Ureter (tissue), 1 donor: ENCODE measurements around the gene KCNK5. TPM values are rescaled to one million over a fixed set of nuclear protein-coding genes. Genes with fewer than 3 reads are reported as not detected.

Source experiments
- DNase-seq: peaks from one replicate; pipeline ENCODE4 v3.0.0-alpha.2; 2020; ENCODE audit warnings: low spot score
- total RNA-seq: library from RNA; stranded (reverse); gene quantifications from one replicate; pipeline ENCODE4 v1.2.4, GENCODE V29; 2023
- donor health status: DM: yes; HTN: yes; CAD: no.

Gene KCNK5
- total RNA-seq, 1 donor from 2014 or later = 9.8 TPM

DNA sequence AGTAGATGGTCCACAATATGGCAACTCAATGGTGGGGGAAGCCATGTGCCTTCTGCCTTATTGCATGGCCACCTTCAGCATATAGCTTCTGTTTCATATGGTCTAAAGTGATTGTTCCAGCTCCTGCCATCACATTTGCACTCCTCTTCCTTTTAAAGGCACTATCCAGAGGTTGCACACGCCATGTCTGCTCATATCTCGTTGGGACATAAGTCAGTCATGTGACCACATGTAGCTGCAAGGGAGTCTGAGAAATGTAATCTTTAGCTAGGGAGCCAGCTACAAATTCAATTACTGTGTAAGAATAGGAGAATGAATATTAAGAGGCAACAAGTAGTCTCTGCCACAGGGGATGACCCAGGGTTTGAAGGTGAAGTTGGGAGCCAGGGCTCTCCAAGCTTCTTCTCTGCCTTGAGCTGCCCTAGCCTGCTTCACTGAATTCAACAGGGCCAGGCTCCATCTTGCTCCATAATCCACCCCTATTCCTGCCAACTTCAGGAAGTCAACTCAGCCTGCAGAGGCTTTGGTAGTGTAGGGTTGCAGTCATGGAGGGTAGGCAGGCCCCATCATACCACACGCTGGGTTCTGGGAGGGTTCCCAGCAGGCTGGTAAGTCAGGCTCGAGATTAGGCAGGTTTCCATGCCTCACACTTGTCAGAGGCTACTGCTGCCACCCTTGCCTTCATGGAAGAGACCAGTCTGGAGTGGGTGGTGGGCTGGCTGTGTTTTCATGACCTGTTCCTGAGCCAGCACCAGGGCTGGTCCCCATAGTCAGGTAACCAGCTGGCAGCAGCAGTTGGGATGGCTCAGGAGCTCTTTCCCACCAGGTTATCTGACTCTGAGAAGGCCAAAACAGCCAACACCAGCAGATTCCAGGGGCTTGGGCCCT is 57.5 kb downstream of the KCNK5 start:
- DNase-seq = no peak

DNA sequence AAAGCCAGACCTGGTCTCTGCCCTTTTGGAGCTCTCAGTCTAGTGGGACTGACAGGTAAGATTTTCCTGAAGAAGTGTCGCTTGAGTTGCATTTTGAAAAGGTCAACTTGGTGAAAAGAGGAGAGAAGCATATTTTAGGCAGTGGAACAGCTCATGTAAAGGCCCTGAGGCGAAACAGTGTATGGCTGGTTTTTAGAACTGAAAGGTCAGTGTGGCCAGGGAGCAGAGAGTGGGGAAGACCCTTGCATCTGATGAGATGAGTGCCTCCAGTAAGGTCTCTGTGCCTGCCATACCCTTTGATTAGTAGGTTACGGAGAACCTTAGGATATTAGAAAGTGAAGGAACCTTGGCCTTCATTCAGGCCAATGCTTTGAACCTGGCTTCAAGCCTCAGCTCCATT is 58.4 kb downstream of the KCNK5 start:
- no peak for DNase-seq

DNA sequence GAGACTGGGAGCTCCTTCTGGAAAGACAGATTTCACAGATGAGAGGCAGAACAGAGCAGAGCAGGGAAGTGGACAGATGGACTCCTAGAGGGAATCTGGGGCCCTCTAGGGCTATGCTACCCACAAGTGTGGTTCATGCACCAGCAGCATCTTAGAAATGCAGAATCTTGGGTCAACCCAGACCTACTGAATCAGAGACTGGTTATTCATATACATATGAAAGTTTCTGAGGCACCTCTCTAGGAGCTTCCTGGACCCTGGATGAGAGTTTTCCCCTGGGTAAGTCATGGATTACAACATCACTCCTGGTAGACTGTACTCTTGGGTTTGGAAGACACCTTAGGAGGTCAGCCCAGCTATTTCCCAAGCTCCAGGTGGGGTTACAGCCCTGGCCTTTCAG is 58.9 kb downstream of the KCNK5 start:
- DNase-seq = no peak

DNA sequence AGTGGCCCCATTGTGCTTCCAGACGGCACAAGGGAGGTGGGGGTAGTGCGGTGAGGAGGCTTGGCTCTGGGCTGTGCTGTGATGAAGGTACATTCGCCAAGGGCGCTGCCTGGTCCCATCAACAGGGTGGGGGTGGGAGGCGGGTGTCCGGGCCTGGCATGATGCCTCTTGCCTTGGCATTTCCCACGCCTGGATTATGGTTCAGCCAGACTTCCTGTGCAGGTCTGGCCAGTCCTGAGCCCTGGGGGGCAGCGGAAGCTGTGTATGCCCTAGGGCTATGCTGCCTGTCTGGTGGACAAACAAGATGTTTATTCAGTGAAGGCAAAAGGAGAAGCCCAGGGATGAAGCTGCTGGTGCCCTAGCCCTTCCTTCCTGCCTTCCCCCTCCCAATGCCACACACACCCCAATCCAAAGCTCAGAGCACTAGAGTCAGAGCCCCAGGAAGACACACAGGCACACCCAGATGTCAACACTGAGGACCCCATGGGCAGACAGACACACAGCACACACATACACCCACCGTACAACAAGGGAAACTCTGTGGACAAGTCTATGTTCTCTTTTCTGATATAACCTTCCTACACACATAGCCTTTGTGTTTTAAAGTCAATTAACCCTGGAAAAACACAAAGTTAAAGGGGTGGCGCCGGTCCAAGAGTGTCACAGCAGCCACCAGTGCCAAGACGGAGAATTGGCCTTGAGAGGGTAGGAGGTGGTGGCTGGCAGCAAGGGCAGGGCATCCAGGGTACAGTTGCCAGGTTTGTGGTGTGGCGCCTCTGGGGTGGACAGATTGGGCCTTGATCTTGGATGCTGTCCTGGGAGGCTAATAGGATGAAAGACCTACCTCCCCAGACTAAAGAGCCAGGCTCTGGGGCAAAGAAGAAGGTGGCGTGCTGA is 59.6 kb downstream of the KCNK5 start:
- DNase-seq = no peak

DNA sequence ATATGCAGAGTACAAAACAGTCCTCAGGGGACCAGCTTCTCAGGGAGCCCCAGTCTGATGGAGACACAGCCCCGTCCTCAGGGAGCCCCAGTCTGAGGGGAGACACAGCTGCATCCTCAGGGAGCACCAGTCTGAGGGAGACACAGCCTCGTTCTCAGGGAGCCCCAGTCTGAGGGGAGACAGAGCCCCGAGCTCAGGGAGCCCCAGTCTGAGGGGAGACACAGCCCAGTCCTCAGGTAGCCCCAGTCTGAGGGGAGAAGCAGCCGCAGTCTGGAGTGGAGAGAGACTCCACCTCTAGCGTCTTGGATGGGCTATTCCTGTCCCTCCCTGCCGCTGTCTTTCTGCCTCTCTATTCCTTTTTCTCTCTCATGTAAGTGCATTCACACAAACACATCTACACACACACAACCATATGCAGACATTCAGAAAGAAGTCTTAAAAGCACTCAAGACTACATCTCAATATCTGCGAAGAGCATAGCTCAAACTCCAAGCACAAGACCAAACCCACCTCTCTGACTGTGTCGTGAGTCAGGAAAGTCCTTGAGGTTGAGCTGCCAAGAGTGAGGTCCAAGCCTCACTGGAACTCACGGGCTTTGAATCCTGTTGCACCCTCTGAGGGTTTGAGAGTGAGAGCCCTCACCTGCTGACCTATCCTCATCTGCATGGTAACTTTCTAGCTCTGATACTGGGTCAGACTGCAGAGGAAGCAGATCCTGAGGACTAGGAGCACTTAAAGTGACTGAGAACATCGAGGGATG is 61.2 kb downstream of the KCNK5 start:
- no peak for DNase-seq

DNA sequence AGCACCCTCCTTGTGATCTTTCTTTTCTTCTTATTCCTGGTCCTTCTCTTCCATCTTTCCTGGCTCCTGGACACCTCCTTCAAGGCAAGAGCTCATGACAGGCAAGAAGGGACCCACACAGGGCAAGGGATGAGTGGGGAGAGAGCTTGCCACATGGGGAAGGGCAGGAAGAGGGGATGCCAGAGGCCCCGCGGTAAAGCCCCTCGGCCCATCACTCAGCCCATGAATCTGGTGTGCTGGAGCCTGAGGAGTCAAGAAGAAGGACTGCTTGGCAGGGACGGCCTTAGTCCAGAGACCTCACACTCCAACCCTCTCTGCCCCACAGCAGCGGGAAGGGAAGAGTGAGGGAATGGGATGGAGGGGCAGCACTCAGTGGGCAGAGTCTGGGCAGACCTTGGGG is 62.0 kb downstream of the KCNK5 start:
- no peak for DNase-seq

DNA sequence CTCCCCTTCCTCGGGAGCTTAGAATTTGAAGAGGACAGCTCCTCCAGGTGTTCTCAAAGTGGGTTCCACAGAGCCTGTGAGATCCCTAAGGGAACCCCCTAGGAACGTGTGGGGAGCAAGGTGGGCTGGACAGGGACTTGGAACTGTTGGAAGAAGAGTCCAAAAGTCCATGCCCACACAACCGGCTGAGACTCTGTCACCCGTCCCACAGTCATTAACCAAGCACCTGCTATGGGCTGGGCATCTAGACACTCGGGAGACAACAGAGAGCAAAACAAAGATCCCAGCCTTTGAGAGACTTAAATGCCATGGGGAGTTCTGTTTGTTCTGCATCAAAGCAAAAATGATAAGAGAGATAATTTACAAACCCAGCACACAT is 62.4 kb downstream of the KCNK5 start:
- no peak for DNase-seq

DNA sequence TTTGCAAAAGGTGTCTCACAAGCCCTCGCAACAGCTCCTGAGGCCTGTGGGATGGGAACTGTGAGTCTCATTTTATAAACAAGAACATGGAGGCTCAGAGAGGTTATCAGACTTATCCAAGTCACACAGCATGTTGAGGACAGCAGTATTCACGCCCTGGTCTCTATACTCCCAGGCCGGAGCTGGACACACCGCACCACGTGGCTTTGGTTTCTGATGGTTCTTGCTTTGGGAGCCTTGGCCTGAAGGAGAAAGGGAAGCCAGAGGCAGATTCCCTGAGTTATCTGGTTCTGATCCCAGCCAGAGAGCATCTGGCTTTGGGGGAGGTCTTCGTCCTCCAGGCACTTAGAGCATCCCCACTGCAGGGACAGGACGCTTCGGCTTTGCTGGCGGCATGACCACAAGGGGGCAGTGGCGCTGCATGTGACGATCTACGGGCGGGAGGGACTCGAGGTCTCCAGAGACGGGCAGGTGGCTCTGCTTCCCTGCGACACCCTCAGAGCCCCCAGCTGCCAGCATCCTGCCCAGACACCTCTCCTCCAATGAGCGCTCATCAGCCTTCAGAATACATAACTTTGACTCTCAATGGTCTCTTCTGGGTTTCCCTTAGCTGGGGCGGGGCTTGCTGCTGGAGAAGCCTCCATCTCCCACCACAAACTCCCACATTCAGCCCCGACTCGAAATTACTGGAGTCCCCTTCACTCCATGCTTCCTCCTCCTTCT is 62.9 kb downstream of the KCNK5 start:
- peak; percentile 83 for DNase-seq

DNA sequence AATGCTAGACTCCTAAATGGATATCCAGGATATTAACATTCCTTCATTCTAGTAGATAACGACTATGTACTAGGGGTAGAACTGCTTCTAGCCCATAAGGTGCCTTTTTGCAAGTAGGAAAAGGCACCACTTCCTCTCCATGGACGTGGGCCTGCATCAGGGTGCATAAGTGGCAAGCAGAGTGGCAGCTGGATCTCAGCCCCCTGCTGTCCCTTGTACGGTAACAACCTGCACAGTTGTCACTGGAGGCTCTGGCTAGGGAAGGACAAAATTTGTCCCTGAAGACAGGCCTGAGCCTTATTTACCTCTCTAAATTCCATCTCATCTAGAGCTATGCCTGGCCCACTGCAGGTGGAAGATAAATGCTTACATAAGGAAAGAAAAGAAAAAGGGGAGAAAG is 71.8 kb downstream of the KCNK5 start:
- no peak for DNase-seq

DNA sequence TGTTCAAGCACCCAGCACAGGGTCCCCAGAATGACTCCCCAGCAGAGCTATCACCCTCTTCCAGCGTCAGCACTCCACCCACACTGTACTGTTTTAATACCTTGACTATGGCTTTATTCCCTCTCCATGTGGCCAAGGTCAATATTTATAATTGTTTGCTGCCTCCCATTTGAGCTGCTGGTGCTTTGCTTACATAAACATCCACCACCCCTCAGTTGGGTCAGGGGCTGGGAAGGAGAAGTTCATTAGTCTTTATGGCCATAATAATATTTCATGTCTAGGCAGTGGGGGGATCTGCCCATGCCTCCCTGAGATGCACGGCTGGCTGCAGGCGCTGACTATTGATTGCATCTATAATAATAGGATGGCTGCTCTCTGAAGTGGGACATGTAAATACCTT is 72.5 kb downstream of the KCNK5 start:
- DNase-seq = no peak

DNA sequence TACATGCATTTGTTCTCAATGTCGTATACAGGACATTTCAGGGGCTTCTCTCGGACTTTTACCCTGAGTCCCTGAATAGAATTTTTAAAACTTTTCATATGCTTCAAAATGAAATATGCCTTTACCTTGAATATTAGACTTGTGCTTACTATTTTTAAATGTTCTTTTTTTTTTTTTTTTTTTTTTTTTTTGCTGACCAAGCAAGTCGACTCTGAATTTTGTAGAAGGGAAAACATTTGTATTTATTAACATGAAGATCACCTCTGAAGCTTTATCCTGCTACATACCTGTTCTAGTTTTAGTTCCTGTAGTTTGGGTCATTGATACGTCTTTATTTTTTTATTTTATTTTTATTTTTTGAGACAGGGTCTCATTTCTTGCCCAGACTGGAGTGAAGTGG is 74.6 kb downstream of the KCNK5 start:
- DNase-seq = no peak

DNA sequence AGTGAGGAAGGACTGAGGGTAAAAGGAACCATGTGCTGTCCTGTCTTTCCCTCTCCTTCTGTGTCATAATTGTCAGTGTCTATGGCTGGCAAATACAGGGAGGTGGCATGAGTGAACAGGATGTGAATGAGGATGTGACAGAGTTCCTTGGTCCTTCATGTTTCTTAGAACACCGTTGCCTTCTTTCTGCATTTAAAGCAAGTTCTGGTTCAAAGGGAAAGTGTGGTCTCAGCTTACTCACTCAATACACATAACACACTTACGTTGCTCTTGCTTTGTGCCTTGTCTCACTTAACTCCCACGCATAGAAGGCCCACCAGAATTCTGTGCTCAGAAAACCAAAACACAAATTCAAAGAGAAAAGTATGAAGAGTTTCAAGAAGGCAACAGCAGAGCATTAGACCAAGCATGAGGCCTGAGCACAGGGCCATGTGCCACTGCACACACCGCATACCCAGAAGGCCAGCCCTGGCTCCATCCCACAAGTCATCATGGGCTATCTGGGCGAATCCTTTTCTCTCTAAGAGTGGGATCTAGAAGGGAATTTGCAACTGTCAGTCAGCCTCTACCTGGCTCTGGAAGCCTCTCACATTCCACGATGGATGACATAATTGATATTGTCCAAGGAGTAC is 75.4 kb downstream of the KCNK5 start:
- no peak for DNase-seq

DNA sequence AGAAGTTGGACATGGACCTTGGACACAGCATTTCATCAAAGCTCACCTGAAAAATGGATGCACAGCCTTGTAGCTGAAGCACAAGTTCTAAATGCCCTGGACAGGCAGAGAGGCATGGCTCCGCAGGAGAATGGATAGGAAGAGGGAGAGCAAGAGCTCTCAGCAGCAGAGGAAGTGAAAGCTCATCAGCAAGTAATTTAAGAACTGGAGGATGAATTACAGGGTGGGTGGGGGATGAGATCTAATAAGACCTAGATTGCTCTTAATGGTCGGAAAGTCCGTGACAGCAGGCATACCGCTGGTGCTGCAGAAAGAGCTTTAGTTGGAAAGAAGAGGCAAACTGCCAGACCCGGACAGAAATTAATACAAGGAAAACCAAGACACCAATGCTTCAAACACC is 77.0 kb downstream of the KCNK5 start:
- no peak for DNase-seq

DNA sequence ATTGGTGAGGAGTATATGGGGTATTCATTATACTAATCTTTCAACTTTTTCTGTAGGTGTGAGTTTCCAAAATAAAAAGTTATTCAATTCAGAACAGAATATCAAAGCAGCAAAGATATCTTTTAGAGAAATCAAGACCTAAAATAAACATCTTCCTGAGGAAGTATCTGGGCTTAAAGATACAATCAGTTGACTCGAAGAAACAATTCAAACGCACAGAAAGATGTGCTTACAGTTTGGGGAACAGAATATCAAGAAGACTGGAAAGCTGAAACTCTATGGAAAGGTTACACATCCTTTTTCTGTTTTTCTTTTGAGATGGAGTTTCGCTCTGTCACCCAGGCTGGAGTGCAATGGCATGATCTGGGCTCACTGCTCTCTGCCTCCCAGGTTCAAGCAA is 78.1 kb downstream of the KCNK5 start:
- DNase-seq = no peak

DNA sequence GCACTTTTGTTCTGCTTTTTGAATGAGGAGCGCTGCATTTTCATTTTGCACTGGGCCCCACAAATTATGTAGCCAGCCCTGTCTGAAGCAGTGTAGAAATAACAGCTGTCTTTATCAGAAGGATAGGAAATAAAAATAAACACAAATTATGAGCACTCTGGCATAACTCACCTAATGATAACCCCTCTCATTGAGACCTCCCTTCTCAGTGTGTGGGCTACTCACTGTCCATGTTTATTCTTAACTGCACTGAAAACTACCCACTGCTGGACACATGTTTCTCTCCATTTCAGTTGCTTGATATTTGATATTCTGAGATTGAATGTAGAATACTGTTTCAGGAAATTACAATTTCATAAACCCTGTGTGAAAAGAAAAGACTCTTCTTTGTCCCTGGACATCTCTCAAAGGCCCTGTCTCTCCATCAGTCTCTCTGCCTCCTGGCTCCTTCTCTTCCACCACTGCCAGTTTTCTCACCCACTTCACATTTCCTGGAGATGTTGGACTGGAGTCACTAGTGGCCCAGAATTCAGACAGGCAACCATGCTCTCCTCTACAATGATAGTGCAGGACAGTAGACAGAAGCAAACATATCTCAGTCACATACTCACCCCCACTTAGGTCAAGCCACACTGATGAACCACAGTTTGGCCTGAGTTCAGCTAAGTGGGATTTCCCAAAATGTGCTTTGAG is 84.6 kb downstream of the KCNK5 start:
- DNase-seq = no peak

DNA sequence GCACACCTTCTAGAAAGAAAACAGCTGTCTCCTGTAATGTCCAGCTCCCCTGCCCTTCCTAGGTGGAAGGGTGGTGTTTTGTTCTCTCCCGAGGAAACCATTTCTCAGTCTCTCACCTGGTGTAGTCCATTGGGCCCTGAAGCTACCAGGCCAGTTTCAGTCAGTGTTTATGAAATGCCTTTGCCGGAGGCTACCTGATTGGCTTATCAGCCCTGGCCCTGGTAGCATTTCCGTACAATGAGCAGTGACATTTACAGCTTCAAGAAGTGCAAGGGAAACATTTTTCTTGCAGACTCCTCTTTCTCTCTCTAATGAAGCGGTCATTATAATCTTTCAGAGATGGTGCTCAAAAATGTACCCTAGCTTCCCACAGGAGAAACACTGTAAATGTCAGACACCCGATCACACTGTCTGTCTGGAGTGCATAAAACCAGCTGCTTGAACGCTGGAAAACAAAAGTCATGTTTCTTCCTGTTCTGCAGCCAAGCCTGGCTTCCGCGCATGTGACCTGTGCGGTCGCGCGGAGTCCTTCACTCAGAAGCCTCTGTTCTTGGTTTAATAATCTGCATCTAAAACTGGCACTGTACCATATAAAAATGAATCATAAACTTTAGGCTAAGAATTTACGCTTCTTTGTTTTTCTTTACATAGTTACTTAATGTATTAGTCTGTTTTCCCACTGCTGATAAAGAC is 85.9 kb downstream of the KCNK5 start:
- DNase-seq = no peak

DNA sequence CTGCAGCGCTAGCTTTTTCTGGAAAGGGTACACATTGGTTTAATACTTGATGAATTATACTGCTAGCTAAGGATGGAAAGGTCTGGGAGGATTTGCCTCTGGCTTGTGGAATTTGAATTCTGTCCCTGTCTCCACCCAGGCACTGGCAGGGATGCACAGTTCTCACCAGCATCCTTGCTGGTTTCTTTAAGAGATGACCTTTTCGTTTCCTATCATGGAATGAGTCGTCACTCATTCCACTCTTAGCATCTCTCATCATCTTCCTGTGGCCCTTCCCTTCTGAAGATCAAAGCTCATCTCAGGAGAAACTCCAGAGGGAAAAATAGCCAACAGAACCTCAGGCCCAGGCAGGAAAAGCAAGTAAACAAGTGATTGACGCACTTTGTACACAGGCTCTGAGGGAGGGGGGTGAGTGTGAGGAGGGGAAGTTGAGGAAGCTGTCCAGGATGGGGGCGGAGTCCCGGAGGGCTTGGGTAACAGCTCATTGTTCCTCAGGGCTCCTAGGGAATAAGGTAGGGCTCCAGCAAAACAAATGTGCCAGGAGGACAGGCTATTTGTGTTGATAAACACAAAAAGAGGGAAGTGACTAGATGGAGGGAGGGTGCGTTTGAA is 88.6 kb downstream of the KCNK5 start:
- DNase-seq = no peak
